CD4-positive, alpha-beta T cell treated with Interferon gamma for 1 hour (primary cell): Measurements from ENCODE around the gene SUN1.
A peak's percentile ranks its signal among the peaks of the same experiment; 100 is the strongest.
"Not testable (repeated sequence)": the region's sequence is repeated elsewhere in the genome, so short reads cannot be mapped to it uniquely, and the experiment has no call there.

ENCODE experiments used
- DNase-seq: peaks from one replicate; pipeline ENCODE4 v3.0.0-alpha.2; 2020

SUN1 gene

GRCh38 chr7:859359-860030 lies 27.2 kb downstream of the SUN1 start:
- no peak for DNase-seq

DNA sequence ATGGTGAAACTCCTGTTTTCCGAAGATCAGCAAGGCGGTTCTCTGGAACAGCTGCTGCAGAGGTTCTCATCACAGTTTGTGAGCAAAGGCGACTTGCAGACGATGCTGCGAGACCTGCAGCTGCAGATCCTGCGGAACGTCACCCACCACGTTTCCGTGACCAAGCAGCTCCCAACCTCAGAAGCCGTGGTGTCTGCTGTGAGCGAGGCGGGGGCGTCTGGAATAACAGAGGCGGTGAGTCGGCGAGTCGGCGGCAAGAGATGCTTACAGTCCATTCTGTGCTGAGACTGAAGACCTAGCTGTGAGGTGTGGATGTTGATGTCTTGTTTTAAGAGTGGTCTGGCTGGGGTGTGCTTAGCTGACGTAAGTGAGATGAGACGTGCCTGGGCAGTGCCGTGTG lies 27.9 kb downstream of the SUN1 start:
- DNase-seq: no peak

GRCh38 chr7:861222-861621 lies 28.9 kb downstream of the SUN1 start:
- DNase-seq: no peak

DNA sequence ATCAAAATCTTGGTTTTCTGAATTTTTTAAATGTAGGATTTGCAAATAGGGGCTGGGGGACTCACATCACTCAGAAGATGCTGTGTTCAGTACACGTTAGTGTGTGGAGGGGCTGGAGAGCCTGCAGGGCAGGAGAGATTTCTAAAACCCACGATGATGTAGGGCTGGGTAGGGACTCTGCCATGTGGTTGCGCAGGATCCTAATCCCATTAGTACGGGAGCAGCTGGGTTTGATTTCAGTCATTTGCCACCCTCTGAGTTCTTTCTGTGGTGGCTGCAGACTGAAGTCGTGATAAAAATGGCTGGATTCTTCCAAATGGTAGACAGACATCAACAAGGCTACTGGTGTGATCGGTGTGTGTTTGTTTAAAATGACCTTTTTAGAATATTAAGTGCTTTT lies 29.9 kb downstream of the SUN1 start:
- no peak for DNase-seq

DNA sequence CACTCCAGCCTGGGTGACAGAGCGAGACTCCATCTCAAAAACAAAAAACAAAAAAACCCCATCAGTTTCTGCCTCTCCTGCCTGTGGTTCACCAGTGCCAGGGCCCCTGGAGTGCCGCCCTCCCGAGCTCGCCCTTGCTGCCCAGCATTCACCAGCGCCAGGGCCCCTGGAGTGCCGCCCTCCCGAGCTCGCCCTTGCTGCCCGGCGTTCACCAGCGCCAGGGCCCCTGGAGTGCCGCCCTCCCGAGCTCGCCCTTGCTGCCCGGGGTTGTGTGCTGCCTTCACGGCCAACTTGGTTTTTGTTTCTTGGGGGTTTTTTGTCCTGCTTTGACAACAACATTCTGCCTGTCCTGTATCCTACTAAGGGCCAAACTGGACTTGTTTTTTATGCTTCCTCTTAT lies 30.8 kb downstream of the SUN1 start:
- no peak for DNase-seq

DNA sequence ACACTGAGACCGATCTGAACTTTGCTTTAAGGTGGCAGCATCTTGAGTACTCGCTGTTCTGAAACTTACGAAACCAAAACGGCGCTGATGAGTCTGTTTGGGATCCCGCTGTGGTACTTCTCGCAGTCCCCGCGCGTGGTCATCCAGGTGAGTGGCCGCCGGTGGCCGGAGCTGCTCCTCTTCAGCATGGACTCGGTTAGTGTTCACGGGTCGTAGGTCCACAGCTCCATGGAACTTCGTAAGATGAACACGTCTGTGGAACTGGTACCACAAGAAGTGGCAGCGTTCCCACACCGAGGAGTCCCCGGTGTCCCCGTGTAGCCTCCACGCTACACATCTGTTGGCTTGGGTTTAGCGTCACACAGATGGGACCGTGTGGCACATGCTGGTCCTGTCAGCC lies 33.6 kb downstream of the SUN1 start:
- no peak for DNase-seq

- DNase-seq: no peak
Measured at GRCh38 chr7:867001-867405, 34.7 kb downstream of the SUN1 start.

GRCh38 chr7:867406-868188 lies 35.3 kb downstream of the SUN1 start:
- no peak for DNase-seq

DNA sequence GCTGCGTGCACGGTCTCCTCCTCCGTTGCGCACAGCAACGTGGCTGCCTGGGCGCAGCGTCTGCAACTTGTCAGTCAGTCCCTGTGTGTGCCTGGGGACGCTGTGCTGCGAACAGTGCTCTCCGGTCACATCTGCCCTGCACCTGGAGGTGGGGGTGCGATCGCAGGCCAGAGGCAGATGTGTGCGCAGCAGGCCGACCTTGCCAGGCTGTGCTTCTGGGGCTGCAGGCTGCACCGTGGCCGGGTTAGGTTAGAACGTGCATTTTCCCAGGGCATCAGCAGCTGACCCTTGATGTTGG lies 35.9 kb downstream of the SUN1 start:
- no peak for DNase-seq

- DNase-seq: no peak
Measured at GRCh38 chr7:869348-869747, 37.1 kb downstream of the SUN1 start.

GRCh38 chr7:871900-872537 lies 39.7 kb downstream of the SUN1 start:
- DNase-seq: no peak

GRCh38 chr7:872685-873084 lies 40.4 kb downstream of the SUN1 start:
- not testable (repeated sequence) for DNase-seq

GRCh38 chr7:873367-874002 lies 41.2 kb downstream of the SUN1 start:
- peak; percentile 75 for DNase-seq

DNA sequence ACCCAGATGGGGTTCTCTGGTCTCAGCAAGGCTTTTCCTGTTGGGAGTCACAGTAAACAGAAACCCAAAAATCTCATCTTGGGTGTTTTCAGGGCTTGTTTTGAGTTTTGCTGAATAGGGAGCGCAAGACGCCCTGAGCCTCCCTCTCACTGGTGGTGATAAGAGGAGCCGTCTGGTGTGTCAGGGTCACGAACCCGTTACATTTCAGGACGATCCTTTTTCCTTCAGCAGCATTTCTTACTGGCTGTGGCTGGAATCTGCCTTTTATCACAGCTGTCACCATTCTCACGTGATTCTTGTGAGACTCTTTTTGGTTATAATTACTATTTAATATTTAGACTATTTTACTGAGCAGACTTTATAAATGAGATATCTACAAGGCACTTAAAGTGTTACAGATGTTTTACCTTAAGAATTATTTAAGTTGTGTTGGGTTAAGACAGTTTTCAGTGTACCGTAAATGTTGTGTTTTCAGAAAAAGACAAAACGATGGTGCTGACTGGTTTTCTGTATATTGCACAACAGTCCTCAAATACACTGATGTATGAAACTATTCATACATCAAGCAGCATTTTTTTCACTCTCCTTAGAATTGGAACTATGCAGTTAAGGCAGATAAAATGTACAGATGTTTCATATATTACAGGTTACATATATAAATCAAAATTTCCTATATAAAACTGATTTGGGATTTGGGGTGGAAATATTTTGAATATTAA lies 41.9 kb downstream of the SUN1 start:
- DNase-seq: no peak

DNA sequence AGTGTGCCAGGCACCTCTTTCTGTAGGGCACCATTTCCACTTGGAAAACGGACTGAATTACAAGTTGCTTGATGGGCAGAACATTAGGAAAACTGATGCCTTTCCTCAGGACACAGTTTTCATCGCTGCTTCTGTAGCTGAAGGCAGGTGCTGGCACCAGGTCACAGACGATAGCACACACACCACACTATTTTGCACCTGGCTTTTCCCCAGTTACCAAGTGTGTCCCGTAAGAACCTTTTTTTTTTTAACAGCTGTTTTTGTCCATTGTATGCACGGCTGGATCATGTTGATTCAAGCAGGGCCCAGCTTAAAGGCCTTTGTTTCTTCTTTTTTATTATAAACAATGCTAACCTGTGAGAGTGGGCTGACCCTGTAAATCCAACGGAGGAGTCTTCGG lies 42.8 kb downstream of the SUN1 start:
- DNase-seq: no peak

DNA sequence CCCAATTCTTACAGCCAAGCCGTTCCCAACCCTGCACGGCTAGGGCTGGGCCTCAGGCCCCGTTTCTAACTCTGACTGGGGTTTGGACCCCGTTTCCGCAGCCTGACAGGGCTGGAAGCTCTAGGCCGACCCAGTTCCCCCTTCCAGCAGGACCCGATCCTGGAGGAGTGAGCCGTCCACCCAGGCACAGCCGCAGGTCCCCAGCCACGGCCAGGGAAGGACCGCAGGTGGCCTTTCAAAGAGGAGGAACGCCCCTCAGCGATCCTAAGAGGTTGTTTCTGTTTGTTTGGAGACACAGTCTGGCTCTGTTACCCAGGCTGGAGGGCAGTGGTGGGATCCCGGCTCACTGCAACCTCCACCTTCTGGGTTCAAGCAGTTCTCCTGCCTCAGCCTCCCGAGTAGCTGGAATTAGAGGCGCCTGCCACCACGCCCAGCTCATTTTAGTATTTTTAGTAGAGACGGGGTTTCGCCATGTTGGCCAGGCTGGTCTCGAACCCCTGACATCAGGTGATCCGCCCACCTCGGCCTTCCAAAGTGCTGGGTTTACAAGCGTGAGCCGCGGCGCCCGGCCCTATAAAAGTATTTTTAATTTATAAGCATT lies 43.3 kb downstream of the SUN1 start:
- no peak for DNase-seq

- DNase-seq: peak; percentile 97
Measured at GRCh38 chr7:876077-876971, 44.0 kb downstream of the SUN1 start, which contains the start of gene GET4. Gene GET4 (plus strand): TSS chr7:876554. CDS start chr7:876646, 92 bp downstream.

DNA sequence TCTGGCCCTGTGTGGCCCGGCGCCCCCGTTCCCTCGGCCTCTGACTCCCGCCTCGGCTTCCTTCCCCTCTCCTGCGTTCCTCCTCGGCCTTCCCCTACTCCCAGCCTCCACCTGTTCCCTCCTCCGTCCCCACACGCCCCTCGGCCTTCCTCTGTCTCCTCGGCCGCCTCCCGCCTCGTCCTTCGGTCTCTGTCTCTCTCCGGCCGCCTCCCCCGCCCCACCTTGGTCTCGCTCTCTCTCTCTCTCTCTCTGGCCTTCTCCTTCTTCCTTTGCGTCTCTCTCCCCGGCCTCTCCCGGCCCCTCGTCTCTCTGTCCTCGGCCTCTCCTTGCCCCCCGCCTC lies 44.7 kb downstream of the SUN1 start:
- no peak for DNase-seq

- DNase-seq: no peak
Measured at GRCh38 chr7:877312-878232, 45.3 kb downstream of the SUN1 start.

DNA sequence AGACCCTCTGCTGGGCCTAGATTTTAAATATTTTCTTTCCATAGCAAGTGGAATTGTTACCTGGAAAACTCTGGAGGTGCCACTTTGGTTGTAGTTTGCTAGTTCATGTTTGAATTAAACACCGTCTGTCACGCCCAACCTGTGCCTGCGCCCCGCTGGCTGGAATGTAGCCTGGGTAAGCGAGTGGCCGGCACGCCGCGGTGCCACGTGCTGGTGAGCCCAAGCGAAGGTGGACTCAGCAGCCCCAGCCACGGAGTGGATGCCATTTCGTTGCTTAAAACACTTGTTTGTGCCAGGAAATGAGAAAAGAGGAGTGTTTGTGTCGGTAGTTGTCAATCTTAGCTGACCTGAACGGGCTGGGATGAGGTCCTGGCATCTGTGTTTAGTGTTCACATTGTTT lies 46.8 kb downstream of the SUN1 start:
- DNase-seq: no peak

DNA sequence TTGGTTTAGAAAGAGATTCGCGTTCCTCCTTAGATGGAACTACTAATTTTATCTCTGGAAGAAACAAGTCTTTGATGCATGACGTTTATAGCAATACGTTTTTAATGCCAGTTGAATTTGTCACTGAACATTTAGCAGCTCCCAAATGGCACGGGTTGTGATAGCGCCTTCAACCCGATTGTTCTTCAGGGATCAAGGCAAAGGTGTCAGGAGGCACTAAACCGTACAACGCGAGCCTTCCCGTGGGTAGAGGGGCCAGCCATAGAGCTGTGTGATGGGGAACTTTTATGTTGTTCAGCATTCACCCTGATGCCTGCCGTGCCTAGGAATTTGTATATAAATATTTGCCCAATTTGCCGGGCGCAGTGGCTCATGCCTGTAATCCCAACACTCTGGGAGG lies 47.4 kb downstream of the SUN1 start:
- DNase-seq: no peak
